Activated CD4-positive, alpha-beta memory T cell treated with anti-CD3 and anti-CD28 coated beads for 36 hours (primary cell): ENCODE results near the gene IFT52. TPM values are rescaled to one million over a fixed set of nuclear protein-coding genes. Genes with fewer than 3 reads are reported as not detected.
A peak's percentile ranks its signal among the peaks of the same experiment; 100 is the strongest.

Experiments
- CTCF ChIA-PET: fragments of 350-600 bp; sonication (Branson Sonifier 250); formaldehyde crosslinking; loops from one replicate; lab custom pipeline; 2021; ENCODE audit warnings: antibody characterized with exemption, inconsistent platforms; lab: Charles Lee
- POLR2A ChIA-PET: fragments of 350-600 bp; sonication (Branson Sonifier 250); formaldehyde crosslinking; loops from one replicate; lab custom pipeline; 2021; ENCODE audit warnings: antibody characterized with exemption; lab: Charles Lee
- DNase-seq: peaks from one replicate; pipeline ENCODE4 v3.0.0-alpha.2; 2020
- H3K27ac Mint-ChIP-seq: one replicate; pipeline ENCODE4 v1.8.0; 2021; ENCODE audit warnings: mixed read lengths
- H3K27me3 Mint-ChIP-seq: one replicate; pipeline ENCODE4 v1.8.0; 2021; ENCODE audit warnings: mixed read lengths
- H3K36me3 Mint-ChIP-seq: one replicate; pipeline ENCODE4 v1.8.0; 2021; ENCODE audit warnings: mixed read lengths
- H3K4me1 Mint-ChIP-seq: one replicate; pipeline ENCODE4 v1.8.0; 2021; ENCODE audit warnings: low read depth, mixed read lengths
- H3K4me3 Mint-ChIP-seq: one replicate; pipeline ENCODE4 v1.8.0; 2021; ENCODE audit warnings: mild to moderate bottlenecking, mixed read lengths
- H3K9me3 Mint-ChIP-seq: one replicate; pipeline ENCODE4 v1.8.0; 2021; ENCODE audit warnings: mixed read lengths
- intact Hi-C: fragments of 100-400 bp; cut with micrococcal nuclease; formaldehyde crosslinking; loops from one replicate; pipeline ENCODE4 v1.15.1; 2023
- total RNA-seq, 2 experiments: library from RNA; stranded (reverse); gene quantifications; one replicate each; pipeline ENCODE4 v1.2.3, GENCODE V29; 2021

IFT52 gene
- total RNA-seq: 10 to 100 TPM; 15.3 to 17.0 TPM

DNA sequence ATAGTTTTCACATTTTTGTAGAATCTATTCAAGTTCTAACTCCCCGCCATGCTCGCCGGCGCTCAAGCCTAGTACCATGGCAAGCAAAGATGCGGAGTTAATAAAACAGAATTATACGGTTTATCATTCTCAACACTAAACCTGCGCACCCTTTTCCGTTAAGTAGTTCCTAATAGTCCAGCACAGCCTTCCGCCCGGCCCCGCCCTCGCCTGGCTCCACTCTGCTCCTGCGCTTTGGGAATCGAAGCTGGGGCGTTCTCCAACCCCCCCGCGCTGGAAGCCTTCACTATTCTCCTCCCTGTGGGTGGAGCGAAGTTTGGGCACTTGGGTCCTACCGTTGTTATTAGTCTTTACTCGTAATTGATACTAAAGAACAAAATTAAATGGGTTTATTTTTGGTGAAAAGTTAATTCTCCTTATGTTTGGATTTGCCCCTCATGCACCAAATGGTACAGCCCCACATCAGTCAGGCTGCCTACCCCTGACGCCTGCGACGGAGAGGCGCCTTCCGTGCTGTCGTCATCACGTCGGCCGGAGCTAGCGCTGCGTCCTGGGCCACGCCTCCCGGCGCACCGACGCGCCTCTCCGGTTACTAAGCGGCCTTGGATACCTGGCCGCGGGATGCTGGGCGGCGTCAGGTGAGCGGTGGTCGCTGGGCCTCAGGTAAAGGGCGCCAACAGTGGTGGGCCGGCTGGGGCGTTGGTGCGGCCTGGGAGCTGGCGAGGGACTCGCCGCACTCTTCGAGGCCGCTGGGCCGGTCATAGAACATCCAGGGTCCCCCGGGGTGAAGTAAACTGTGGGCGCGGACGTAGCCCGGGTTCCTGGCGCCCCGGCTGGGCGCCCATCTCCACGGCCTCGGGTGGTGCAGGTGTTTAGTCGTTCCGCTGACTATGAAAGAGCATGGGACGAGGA lies at the start of gene IFT52:
IFT52 (plus strand) TSS at position 546 of the 912 bp plus-strand sequence. CDS start 3,762 bp downstream, outside the sequence.
- intact Hi-C loops: loop anchor here (1.0 to 10.0 kb wide), 3 partner anchors 76 to 474 kb away; partner anchors contain the start of gene SRSF6
- H3K27me3 Mint-ChIP-seq: no peaks in the 10 kb centered on the region
- POLR2A ChIA-PET: interaction anchor here (1.0 to 1.5 kb wide), 2 partner anchors 101 to 132 kb away, joined by 3 to 4 read pairs; no protein-coding TSS in a partner anchor

GRCh38 chr20:43541214-43541613 lies 49.5 kb upstream of the IFT52 start:
- H3K9me3 Mint-ChIP-seq: no peaks in the 10 kb centered on the region
- intact Hi-C loops: no loop called here
- no peaks in the 10 kb centered on the region for H3K36me3 Mint-ChIP-seq
- no peaks in the 10 kb centered on the region for H3K27me3 Mint-ChIP-seq
- no peak for DNase-seq
- H3K4me3 Mint-ChIP-seq: no peak overlapping the region
- CTCF ChIA-PET: interaction anchor here (0.9 to 9.7 kb wide), 2 partner anchors 13 to 151 kb away, joined by 3 to 86 read pairs; no protein-coding TSS in a partner anchor
- no peaks in the 10 kb centered on the region for H3K4me1 Mint-ChIP-seq
- POLR2A ChIA-PET: no interaction called here
- no peak overlapping the region for H3K27ac Mint-ChIP-seq

More for the DNA sequence above, at the start of gene IFT52:
- H3K4me3 Mint-ChIP-seq: peak within 1 kb of the TSS; percentile 86
- DNase-seq: peak; percentile 92
- no peaks in the 10 kb centered on the region for H3K9me3 Mint-ChIP-seq
- peak within 1 kb of the TSS; percentile 96 for H3K27ac Mint-ChIP-seq
- peaks cover 4% of the 10 kb centered on the region for H3K36me3 Mint-ChIP-seq
- H3K4me1 Mint-ChIP-seq: peaks cover 12% of the 10 kb centered on the region
- CTCF ChIA-PET: interaction anchor here (0.6 to 2.5 kb wide), 6 partner anchors 52 to 958 kb away, joined by 3 to 10 read pairs (median 4); no protein-coding TSS in a partner anchor

DNA sequence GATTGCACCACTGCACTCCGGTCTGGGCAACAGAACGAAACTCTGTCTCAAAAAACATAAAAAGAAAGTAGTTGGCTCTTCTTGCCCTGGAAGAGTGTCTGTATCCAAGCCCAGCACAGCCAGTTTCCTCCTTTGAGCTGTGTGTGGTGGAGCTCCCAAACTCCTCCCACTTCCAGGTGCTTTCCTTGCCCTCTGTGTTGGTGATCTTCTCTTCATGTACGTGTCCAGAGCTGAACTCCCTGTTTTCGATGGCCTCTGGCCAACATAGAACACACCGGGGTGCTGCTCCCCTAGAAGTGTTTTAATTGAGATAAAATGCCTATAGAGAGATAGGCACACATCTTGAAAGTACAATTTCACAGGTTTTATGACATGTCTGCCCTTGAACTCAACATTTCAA lies 48.6 kb upstream of the IFT52 start:
- no peak overlapping the region for H3K27ac Mint-ChIP-seq
- intact Hi-C loops: no loop called here
- H3K36me3 Mint-ChIP-seq: no peaks in the 10 kb centered on the region
- H3K9me3 Mint-ChIP-seq: no peaks in the 10 kb centered on the region
- ChIA-PET POLR2A (no interaction called here), CTCF (interaction anchor here (9.7 kb wide), 1 partner anchor 150 kb away, joined by 86 read pairs; no protein-coding TSS in a partner anchor)
- no peaks in the 10 kb centered on the region for H3K27me3 Mint-ChIP-seq
- no peaks in the 10 kb centered on the region for H3K4me1 Mint-ChIP-seq
- DNase-seq: no peak
- H3K4me3 Mint-ChIP-seq: no peak overlapping the region

- POLR2A ChIA-PET: no interaction called here
- Mint-ChIP-seq H3K27me3 (no peaks in the 10 kb centered on the region), H3K9me3 (peaks cover 3% of the 10 kb centered on the region), H3K36me3 (peaks cover 4% of the 10 kb centered on the region), H3K27ac (no peak overlapping the region), H3K4me1 (no peaks in the 10 kb centered on the region), H3K4me3 (no peak overlapping the region)
- DNase-seq: no peak
- CTCF ChIA-PET: interaction anchor here (9.7 kb wide), 1 partner anchor 150 kb away, joined by 86 read pairs; no protein-coding TSS in a partner anchor
- intact Hi-C loops: no loop called here
Measured at GRCh38 chr20:43542674-43543073, 48.1 kb upstream of the IFT52 start.

- CTCF ChIA-PET: interaction anchor here (9.7 kb wide), 1 partner anchor 149 kb away, joined by 86 read pairs; no protein-coding TSS in a partner anchor
Measured at GRCh38 chr20:43543138-43543537, 47.6 kb upstream of the IFT52 start.

DNA sequence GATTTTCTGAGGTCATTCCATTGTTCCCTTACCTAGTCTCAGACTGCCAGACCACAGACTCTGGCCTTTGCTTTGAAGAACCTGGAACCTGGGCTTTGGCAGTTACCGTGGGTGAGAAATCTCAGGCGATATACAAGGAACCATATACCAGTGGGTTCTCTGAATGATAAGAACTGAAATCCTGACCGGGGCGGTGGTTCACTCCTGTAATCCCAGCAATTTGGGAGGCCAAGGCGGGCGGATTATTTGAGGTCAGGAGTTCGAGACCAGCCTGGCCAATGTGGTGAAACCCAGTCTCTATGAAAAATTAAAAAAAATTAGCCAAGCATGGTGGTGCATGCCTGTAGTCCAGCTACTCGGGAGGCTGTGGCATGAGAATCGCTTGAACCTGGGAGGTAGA lies 46.2 kb upstream of the IFT52 start:
- Mint-ChIP-seq H3K27me3 (no peaks in the 10 kb centered on the region), H3K4me3 (no peak overlapping the region), H3K27ac (no peak overlapping the region), H3K4me1 (no peaks in the 10 kb centered on the region), H3K9me3 (peaks cover 3% of the 10 kb centered on the region), H3K36me3 (peaks cover 6% of the 10 kb centered on the region)
- intact Hi-C loops: no loop called here
- no peak for DNase-seq
- CTCF ChIA-PET: no interaction called here
- POLR2A ChIA-PET: no interaction called here

More at GRCh38 chr20:43543138-43543537, 47.6 kb upstream of the IFT52 start:
- no peak for DNase-seq
- peaks cover 6% of the 10 kb centered on the region for H3K36me3 Mint-ChIP-seq
- no peaks in the 10 kb centered on the region for H3K4me1 Mint-ChIP-seq
- H3K4me3 Mint-ChIP-seq: no peak overlapping the region
- intact Hi-C loops: no loop called here
- no peaks in the 10 kb centered on the region for H3K27me3 Mint-ChIP-seq
- POLR2A ChIA-PET: no interaction called here
- H3K27ac Mint-ChIP-seq: no peak overlapping the region
- H3K9me3 Mint-ChIP-seq: peaks cover 3% of the 10 kb centered on the region

- H3K27ac Mint-ChIP-seq: no peak overlapping the region
- DNase-seq: no peak
- ChIA-PET CTCF (interaction anchor here (1.0 kb wide), 1 partner anchor 146 kb away, joined by 3 read pairs; no protein-coding TSS in a partner anchor), POLR2A (no interaction called here)
- intact Hi-C loops: no loop called here
- peaks cover 3% of the 10 kb centered on the region for H3K9me3 Mint-ChIP-seq
- no peaks in the 10 kb centered on the region for H3K4me1 Mint-ChIP-seq
- H3K27me3 Mint-ChIP-seq: no peaks in the 10 kb centered on the region
- H3K4me3 Mint-ChIP-seq: no peak overlapping the region
- peaks cover 6% of the 10 kb centered on the region for H3K36me3 Mint-ChIP-seq
Measured at GRCh38 chr20:43545837-43546578, 44.7 kb upstream of the IFT52 start.

GRCh38 chr20:43548273-43548880 lies 42.4 kb upstream of the IFT52 start:
- no peak overlapping the region for H3K27ac Mint-ChIP-seq
- CTCF ChIA-PET: no interaction called here

DNA sequence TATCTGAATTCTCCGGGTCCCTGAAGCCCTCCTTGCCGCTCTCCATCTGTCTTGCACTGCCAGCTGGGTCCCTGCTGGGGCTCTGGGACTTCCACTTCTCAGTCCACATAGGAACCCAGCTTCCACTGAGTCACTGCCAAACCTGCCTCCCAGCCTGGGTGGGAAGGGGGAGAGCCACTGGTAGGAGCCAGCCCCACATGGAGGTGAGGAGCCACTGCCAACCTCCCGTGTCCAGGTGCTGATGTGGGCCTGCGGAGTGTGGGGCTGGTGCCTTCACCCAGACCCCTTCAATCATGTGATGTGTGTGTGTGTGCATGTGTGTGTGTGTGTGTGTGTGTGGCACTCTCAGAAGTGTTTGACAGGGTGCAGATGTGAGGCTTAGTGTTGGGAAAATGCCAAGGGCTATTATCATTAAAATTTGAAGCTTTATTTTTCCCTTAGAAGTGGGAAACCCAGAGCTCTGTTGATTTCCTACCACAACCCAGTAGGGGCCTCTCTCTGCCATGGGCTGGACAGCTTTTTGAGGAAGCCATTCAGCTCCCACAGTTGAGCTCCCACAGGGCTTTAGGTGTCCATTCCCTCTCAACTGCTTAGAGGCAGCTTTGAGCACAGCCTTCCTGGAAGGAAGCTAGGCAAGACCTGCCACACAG lies 41.2 kb upstream of the IFT52 start:
- CTCF ChIA-PET: interaction anchor here (0.9 to 1.2 kb wide), 2 partner anchors 11 to 142 kb away, joined by 3 to 8 read pairs; no protein-coding TSS in a partner anchor
- POLR2A ChIA-PET: no interaction called here
- no peaks in the 10 kb centered on the region for H3K27me3 Mint-ChIP-seq
- intact Hi-C loops: no loop called here
- H3K9me3 Mint-ChIP-seq: peaks cover 3% of the 10 kb centered on the region
- no peak overlapping the region for H3K4me3 Mint-ChIP-seq
- no peak for DNase-seq
- H3K36me3 Mint-ChIP-seq: peaks cover 6% of the 10 kb centered on the region
- no peaks in the 10 kb centered on the region for H3K4me1 Mint-ChIP-seq
- H3K27ac Mint-ChIP-seq: no peak overlapping the region

More at GRCh38 chr20:43548273-43548880, 42.4 kb upstream of the IFT52 start:
- H3K4me1 Mint-ChIP-seq: no peaks in the 10 kb centered on the region
- H3K9me3 Mint-ChIP-seq: peaks cover 3% of the 10 kb centered on the region
- no peaks in the 10 kb centered on the region for H3K27me3 Mint-ChIP-seq
- intact Hi-C loops: no loop called here
- H3K36me3 Mint-ChIP-seq: peaks cover 6% of the 10 kb centered on the region
- no peak for DNase-seq
- POLR2A ChIA-PET: no interaction called here
- H3K4me3 Mint-ChIP-seq: no peak overlapping the region

DNA sequence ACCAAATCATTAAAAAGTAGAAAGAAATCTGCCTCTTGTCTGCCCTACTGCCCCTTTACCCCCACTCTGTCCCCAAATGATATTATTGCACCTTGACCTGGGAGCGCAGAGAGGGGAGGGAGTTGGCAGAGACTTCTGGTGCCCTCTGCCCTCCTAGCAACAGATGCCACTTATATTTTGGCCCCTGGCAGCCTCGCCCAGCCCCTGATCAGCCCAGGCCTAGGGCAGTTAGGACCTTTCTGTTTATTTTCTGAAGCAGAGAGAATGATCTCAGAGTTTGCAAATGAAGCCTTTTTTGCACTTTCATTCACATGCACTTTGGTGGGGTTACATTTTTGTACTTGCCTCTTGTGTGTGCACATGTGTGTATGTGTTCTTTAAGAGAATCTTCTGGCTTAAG lies 40.3 kb upstream of the IFT52 start:
- H3K27me3 Mint-ChIP-seq: no peaks in the 10 kb centered on the region
- ChIA-PET CTCF (interaction anchor here (1.2 kb wide), 1 partner anchor 12 kb away, joined by 8 read pairs; no protein-coding TSS in a partner anchor), POLR2A (no interaction called here)
- intact Hi-C loops: no loop called here
- H3K9me3 Mint-ChIP-seq: peaks cover 3% of the 10 kb centered on the region
- no peaks in the 10 kb centered on the region for H3K4me1 Mint-ChIP-seq
- DNase-seq: no peak
- no peak overlapping the region for H3K27ac Mint-ChIP-seq
- H3K36me3 Mint-ChIP-seq: peaks cover 6% of the 10 kb centered on the region
- no peak overlapping the region for H3K4me3 Mint-ChIP-seq

DNA sequence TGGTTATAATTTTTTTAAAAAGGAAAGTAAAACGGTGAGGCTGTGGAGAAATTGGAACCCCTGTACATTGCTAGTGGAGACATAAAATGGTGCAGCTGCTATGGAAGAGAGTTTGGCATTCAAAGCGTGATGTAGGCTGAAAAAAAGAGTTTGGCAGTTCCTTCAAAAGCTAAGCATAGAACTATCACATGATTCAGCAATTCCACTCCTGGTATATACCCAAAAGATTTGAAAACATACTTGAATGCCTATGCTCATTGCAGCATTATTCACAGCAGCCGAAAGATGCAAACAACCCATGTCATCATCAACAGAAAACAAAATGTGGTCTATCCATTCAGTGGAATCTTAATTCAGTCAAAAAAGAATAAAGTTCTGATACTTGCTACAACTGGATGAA lies 36.4 kb upstream of the IFT52 start:
- DNase-seq: no peak
- Mint-ChIP-seq H3K36me3 (no peaks in the 10 kb centered on the region), H3K9me3 (no peaks in the 10 kb centered on the region), H3K27ac (no peak overlapping the region), H3K27me3 (no peaks in the 10 kb centered on the region), H3K4me1 (no peaks in the 10 kb centered on the region), H3K4me3 (no peak overlapping the region)
- intact Hi-C loops: no loop called here
- POLR2A ChIA-PET: no interaction called here
- CTCF ChIA-PET: no interaction called here
